BLaER1 treated with 17β-estradiol and CSF1 and Interleukin-3, amounts not matched to agents 10 nM and 100 nM (cell line): ENCODE measurements around the gene CSKMT.
"Not testable (repeated sequence)": the region's sequence is repeated elsewhere in the genome, so short reads cannot be mapped to it uniquely, and the experiment has no call there.

Source experiments
- H3K27ac ChIP-seq, 11 experiments: shearing (Covaris generic); formaldehyde crosslinking; 2 replicates each; pipeline ENCODE4 v1.8.1; 2022
- H3K27me3 ChIP-seq, 11 experiments: shearing (Covaris generic); formaldehyde crosslinking; 2 replicates each; pipeline ENCODE4 v1.8.1; 2022
- H3K36me3 ChIP-seq, 11 experiments: shearing (Covaris generic); formaldehyde crosslinking; 2 replicates each; pipeline ENCODE4 v1.8.1; 2022
- H3K4me1 ChIP-seq, 10 experiments: shearing (Covaris generic); formaldehyde crosslinking; 2 replicates each; pipeline ENCODE4 v1.8.1; 2022
- H3K4me2 ChIP-seq, 11 experiments: shearing (Covaris generic); formaldehyde crosslinking; 2 replicates each; pipeline ENCODE4 v1.8.1; 2022
- H3K4me3 ChIP-seq, 10 experiments: shearing (Covaris generic); formaldehyde crosslinking; 2 replicates each; pipeline ENCODE4 v1.8.1; 2022
- H3K9ac ChIP-seq, 11 experiments: shearing (Covaris generic); formaldehyde crosslinking; 2 replicates each; pipeline ENCODE4 v1.8.1; 2022
- H3K9me3 ChIP-seq, 11 experiments: shearing (Covaris generic); formaldehyde crosslinking; replicated peaks in 1 of 11; 2 replicates each; pipeline ENCODE4 v1.8.1; 2022
- H4K20me1 ChIP-seq, 11 experiments: shearing (Covaris generic); formaldehyde crosslinking; 2 replicates each; pipeline ENCODE4 v1.8.1; 2022
- Cebpa-rat ChIP-seq, 11 experiments: shearing (Covaris generic); IDR thresholded peaks; 2 replicates each; pipeline ENCODE4 v1.8.1; 2022

CSKMT gene

DNA sequence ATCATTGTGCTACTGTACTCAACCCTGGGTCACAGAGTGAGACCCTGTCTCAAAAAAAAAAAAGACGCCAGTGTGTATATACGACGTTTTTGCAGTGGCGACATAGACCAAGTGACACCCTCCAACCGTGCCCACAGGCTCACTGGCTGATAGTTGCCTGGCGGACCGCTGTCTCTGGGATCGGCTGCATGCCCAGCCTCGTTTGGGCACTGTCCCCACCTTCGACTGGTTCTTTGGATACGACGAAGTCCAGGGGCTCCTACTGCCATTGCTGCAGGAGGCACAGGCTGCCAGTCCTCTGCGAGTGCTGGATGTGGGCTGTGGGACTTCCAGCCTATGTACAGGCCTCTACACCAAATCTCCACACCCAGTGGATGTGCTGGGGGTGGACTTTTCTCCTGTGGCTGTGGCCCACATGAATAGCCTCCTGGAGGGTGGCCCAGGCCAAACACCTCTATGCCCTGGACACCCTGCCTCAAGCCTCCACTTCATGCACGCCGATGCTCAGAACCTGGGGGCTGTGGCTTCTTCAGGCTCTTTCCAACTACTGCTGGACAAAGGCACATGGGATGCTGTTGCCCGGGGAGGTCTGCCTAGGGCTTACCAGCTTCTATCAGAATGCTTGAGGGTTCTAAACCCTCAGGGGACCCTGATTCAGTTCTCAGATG is 1.3 kb downstream of the CSKMT start:
- no peaks in the 10 kb centered on the region for H3K9me3 ChIP-seq
- H3K27me3 ChIP-seq = no peaks in the 10 kb centered on the region
- peak overlapping the region; percentile 63 to 94 (median 87); a peak in 21 of 22 replicates for H3K27ac ChIP-seq
- peak overlapping the region; percentile 83 to 98 (median 90) for H3K9ac ChIP-seq
- peak overlapping the region; percentile 96 to 100 (median 98) for H3K4me2 ChIP-seq
- H3K4me3 ChIP-seq = peak overlapping the region; percentile 68 to 94 (median 83)
- no peak for TF ChIP-seq Cebpa-rat (IDR thresholded peaks at IDR 0.05)
- H4K20me1 ChIP-seq = peaks cover 0 to 60% (median 27%) of the 10 kb centered on the region in 11 experiments; a peak in 19 of 22 replicates
- peaks cover 45 to 70% (median 68%) of the 10 kb centered on the region in 10 experiments for H3K4me1 ChIP-seq
- H3K36me3 ChIP-seq = peaks cover 28 to 54% (median 45%) of the 10 kb centered on the region in 11 experiments

DNA sequence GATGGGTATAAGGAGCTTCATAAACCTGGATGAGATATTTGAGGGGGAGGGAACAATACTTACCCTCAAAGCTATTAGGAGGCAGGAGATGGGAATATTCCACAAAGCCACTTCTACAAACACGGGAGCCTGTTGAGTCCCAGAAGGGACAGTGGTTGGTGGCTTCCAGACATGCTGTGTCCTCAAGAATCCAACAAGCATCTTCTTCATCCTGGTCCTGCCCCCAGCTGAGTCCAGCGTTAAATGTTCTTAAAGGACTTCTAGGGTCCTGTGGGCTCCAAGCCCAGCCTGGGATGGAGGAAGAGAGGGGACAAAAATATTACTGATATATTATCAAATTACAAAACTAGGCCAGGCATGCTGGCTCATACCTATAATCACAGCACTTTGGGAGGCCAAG is 2.3 kb downstream of the CSKMT start:
- H3K4me1 ChIP-seq = peaks cover 50 to 70% (median 68%) of the 10 kb centered on the region in 10 experiments
- H3K9me3 ChIP-seq = no peaks in the 10 kb centered on the region
- peaks cover 0 to 57% (median 27%) of the 10 kb centered on the region in 11 experiments; a peak in 19 of 22 replicates for H4K20me1 ChIP-seq
- peak overlapping the region; percentile 68 to 94 (median 83); a peak in 17 of 20 replicates for H3K4me3 ChIP-seq
- peak overlapping the region; percentile 96 to 100 (median 98) for H3K4me2 ChIP-seq
- peak overlapping the region in 8 of 11 experiments; percentile 20 to 94 (median 86); a peak in 9 of 22 replicates for H3K27ac ChIP-seq
- TF ChIP-seq Cebpa-rat (IDR thresholded peaks at IDR 0.05) = no peak
- H3K27me3 ChIP-seq = no peaks in the 10 kb centered on the region
- H3K9ac ChIP-seq = peak overlapping the region; percentile 36 to 98 (median 90); a peak in 20 of 22 replicates
- peaks cover 23 to 44% (median 35%) of the 10 kb centered on the region in 11 experiments for H3K36me3 ChIP-seq

DNA sequence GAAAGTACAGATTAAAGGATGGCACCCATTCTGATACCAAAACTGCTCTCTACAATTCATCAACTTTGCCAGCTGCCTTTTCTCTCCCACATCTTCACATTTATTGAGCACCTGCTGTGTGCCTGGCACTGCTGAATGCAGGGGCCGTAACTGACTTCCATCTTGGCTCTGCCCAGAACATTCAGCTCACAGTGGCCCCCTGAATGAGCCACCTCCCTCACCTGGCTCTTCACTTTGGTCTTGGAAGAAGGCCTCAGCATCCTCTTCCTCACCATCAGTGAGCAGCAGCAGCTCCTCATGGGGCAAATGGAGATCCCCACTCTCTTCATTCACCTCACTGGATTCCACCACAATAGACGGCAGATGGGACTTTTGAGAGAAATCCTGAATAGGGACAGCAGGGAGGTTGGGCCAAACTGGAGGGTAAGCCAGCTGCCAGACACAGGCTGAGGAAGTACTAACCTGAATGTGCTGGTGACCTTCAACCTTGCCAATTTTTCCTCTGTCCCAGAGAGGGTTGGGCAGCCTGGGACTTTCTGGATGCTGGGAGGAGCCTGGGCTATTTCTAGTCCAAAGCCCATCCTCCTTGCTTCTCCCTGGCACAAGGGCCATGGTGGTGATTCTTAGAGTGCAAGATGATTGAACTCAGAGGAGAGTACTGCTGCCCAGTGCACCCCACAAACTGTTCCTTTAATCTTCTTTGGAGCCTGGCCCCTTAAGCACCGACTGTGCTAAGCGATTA is 4.5 kb downstream of the CSKMT start:
- Histone ChIP-seq H3K9me3 (no peaks in the 10 kb centered on the region), H3K27ac (peak overlapping the region in 8 of 11 experiments; percentile 72 to 95 (median 90); a peak in 8 of 22 replicates)

DNA sequence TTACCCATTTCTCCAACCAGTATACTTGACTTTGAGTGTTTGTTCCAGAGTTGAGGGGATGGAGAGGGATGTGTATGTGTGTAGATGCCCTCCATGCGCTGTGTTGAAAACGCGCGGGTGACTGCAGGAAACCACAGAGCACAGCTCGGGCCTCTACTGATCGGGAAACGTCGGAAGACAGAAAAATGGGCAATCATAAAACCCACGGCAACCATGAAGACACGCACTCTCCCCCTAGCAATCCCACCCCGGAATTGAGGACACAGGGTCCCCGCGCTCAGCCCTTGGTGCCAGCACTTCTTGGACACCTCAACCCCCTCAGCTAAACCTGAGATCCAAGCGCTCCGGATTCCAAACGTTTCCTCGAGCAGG is 6.1 kb downstream of the CSKMT start:
- Histone ChIP-seq H3K4me1 (peaks cover 56 to 76% (median 69%) of the 10 kb centered on the region in 10 experiments), H3K27me3 (no peaks in the 10 kb centered on the region), H3K27ac (peak overlapping the region; percentile 72 to 95 (median 89)), H3K4me3 (peak overlapping the region; percentile 63 to 89 (median 84)), H3K9me3 (no peaks in the 10 kb centered on the region), H3K4me2 (peak overlapping the region; percentile 85 to 100 (median 93)), H3K36me3 (peaks cover 49 to 67% (median 53%) of the 10 kb centered on the region in 11 experiments), H3K9ac (peak overlapping the region; percentile 85 to 96 (median 91)), H4K20me1 (peaks cover 0 to 59% (median 20%) of the 10 kb centered on the region in 11 experiments; a peak in 19 of 22 replicates)
- no peak for TF ChIP-seq Cebpa-rat (IDR thresholded peaks at IDR 0.05)

More for the DNA sequence above, 4.5 kb downstream of the CSKMT start:
- TF ChIP-seq Cebpa-rat (IDR thresholded peaks at IDR 0.05) = no peak
- peak overlapping the region; percentile 19 to 96 (median 88); a peak in 18 of 22 replicates for H3K9ac ChIP-seq
- no peaks in the 10 kb centered on the region for H3K27me3 ChIP-seq
- H3K4me3 ChIP-seq = peak overlapping the region in 4 of 10 experiments; percentile 76 to 88 (median 80); a peak in 3 of 20 replicates
- peaks cover 0 to 56% (median 25%) of the 10 kb centered on the region in 11 experiments; a peak in 19 of 22 replicates for H4K20me1 ChIP-seq
- H3K4me2 ChIP-seq = peak overlapping the region; percentile 85 to 100 (median 93)
- H3K36me3 ChIP-seq = peaks cover 33 to 55% (median 39%) of the 10 kb centered on the region in 11 experiments
- peaks cover 60 to 75% (median 69%) of the 10 kb centered on the region in 10 experiments for H3K4me1 ChIP-seq

DNA sequence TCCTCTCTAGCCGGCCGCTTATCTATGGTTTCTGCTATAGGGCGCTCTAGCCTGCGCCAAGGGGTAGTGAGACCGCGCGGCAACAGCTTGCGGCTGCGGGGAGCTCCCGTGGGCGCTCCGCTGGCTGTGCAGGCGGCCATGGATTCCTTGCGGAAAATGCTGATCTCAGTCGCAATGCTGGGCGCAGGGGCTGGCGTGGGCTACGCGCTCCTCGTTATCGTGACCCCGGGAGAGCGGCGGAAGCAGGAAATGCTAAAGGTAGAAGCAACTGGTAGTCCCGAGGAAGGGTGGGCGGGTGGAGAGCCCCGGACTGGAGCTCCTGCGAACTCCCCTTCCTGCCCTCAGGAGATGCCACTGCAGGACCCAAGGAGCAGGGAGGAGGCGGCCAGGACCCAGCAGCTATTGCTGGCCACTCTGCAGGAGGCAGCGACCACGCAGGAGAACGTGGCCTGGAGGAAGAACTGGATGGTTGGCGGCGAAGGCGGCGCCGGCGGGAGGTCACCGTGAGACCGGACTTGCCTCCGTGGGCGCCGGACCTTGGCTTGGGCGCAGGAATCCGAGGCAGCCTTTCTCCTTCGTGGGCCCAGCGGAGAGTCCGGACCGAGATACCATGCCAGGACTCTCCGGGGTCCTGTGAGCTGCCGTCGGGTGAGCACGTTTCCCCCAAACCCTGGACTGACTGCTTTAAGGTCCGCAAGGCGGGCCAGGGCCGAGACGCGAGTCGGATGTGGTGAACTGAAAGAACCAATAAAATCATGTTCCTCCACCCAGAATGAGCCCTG is 6.7 kb downstream of the CSKMT start, which contains the start of the genes LBHD1 and UQCC3:
Gene LBHD1, minus strand, starts transcription at position 660 of the 782 bp plus-strand sequence. CDS start 2,236 bp downstream, outside the sequence.
Gene UQCC3, plus strand, starts transcription at position 66 of the 782 bp plus-strand sequence. Its CDS starts 73 bp downstream, at position 139.
- Histone ChIP-seq H3K27ac (peak within 1 kb of the TSS; percentile 72 to 95 (median 89)), H3K9ac (peak within 1 kb of the TSS; percentile 85 to 96 (median 91)), H3K36me3 (peaks cover 51 to 67% (median 54%) of the 10 kb centered on the region in 11 experiments), H3K4me2 (peak within 1 kb of the TSS; percentile 85 to 100 (median 93)), H3K4me1 (peaks cover 52 to 76% (median 69%) of the 10 kb centered on the region in 10 experiments), H4K20me1 (peaks cover 0 to 59% (median 20%) of the 10 kb centered on the region in 11 experiments; a peak in 18 of 22 replicates), H3K27me3 (no peaks in the 10 kb centered on the region), H3K4me3 (peak within 1 kb of the TSS; percentile 63 to 89 (median 84)), H3K9me3 (no peaks in the 10 kb centered on the region)
- no peak for TF ChIP-seq Cebpa-rat (IDR thresholded peaks at IDR 0.05)

DNA sequence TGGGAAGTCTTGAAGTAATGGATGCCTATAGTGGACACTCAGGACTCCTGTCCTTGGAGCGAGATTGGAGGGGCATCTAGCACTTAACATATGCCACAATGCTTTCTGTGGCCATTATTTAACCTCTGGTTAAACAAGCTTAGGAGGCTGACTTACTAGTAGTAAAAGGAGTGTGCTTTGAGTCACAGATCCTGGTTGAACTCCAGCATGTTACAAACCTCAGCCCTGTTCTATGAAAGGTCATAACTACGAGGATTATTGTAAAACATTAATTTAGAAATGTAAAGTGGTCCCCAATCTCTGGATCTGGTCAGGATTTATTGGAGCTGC is 8.0 kb downstream of the CSKMT start:
- no peaks in the 10 kb centered on the region for H3K9me3 ChIP-seq
- peak overlapping the region in 3 of 11 experiments; percentile 85 to 93 (median 90); a peak in 4 of 22 replicates for H3K27ac ChIP-seq
- peak overlapping the region; percentile 85 to 96 (median 91); a peak in 18 of 22 replicates for H3K9ac ChIP-seq
- H3K4me1 ChIP-seq = peaks cover 49 to 76% (median 68%) of the 10 kb centered on the region in 10 experiments
- peak overlapping the region in 7 of 10 experiments; percentile 76 to 89 (median 84); a peak in 8 of 20 replicates for H3K4me3 ChIP-seq
- peaks cover 0 to 59% (median 17%) of the 10 kb centered on the region in 11 experiments; a peak in 12 of 22 replicates for H4K20me1 ChIP-seq
- peaks cover 50 to 69% (median 58%) of the 10 kb centered on the region in 11 experiments for H3K36me3 ChIP-seq
- peak overlapping the region; percentile 85 to 100 (median 93) for H3K4me2 ChIP-seq
- TF ChIP-seq Cebpa-rat (IDR thresholded peaks at IDR 0.05) = no peak
- no peaks in the 10 kb centered on the region for H3K27me3 ChIP-seq

DNA sequence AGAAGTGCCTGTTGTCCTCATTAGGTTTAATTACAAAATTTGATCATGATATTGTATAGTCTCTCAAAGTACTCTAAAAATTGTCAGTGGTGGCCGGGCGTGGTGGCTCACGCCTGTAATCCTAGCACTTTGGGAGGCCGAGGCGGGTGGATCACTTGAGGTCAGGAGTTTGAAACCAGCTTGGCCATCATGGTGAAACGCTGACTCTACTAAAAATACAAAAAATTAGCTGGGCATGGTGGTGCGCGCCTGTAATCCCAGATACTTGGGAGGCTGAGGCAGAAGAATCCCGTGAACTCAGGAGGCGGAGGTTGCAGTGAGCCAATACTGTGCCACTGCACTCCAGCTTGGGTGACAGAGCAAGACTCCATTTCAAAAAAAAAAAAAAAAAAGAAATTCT is 10.3 kb downstream of the CSKMT start:
- not testable (repeated sequence) for H3K4me3 ChIP-seq, H3K9me3 ChIP-seq, H3K9ac ChIP-seq, H3K27me3 ChIP-seq, H3K27ac ChIP-seq, H3K4me2 ChIP-seq
- H3K36me3 ChIP-seq = peaks cover 48 to 58% (median 55%) of the 10 kb centered on the region in 11 experiments
- peaks cover 0 to 42% (median 16%) of the 10 kb centered on the region in 11 experiments; a peak in 12 of 22 replicates for H4K20me1 ChIP-seq
- H3K4me1 ChIP-seq = peaks cover 47 to 66% (median 63%) of the 10 kb centered on the region in 10 experiments

DNA sequence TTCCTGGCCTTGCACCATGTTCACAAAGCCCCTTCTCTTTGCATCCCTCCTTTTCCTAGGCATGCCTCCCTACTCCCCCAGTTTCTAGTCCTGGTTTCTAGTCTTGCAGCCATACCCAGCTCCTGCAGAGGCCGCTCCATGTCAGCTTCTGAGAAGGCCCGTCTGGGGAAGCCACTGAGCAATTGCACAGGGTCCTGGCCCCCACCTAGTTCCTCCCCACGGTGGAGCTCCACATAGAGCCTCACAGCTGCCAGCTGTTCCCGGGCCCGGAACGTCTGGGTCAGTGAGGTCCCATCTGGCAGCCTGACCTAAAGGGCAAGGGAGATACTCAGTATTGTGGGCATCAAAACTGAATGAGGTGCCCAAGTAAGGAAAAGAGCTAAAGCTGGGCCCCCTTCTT is 11.6 kb downstream of the CSKMT start:
- H3K4me2 ChIP-seq = peak overlapping the region in 8 of 11 experiments; percentile 22 to 97 (median 91); a peak in 13 of 22 replicates
- no peaks in the 10 kb centered on the region for H3K9me3 ChIP-seq
- TF ChIP-seq Cebpa-rat (IDR thresholded peaks at IDR 0.05) = no peak
- peaks cover 0 to 37% (median 16%) of the 10 kb centered on the region in 11 experiments; a peak in 12 of 22 replicates for H4K20me1 ChIP-seq
- H3K4me1 ChIP-seq = peaks cover 50 to 69% (median 64%) of the 10 kb centered on the region in 10 experiments
- H3K27ac ChIP-seq = no peak overlapping the region
- H3K36me3 ChIP-seq = peaks cover 48 to 58% (median 55%) of the 10 kb centered on the region in 11 experiments
- peak overlapping the region; percentile 92 to 98 (median 97); a peak in 16 of 22 replicates for H3K9ac ChIP-seq
- no peaks in the 10 kb centered on the region for H3K27me3 ChIP-seq
- no peak overlapping the region; a peak in 1 of 20 replicates for H3K4me3 ChIP-seq
